ENCODE results near the gene ASIC4. TPM values are rescaled to one million over a fixed set of nuclear protein-coding genes. Genes with fewer than 3 reads are reported as not detected.

Gene ASIC4
- total RNA-seq, 5 donors from 2014 or later (not counting 1 experiment from before 2014, with no cell fraction given) = 0.09 to 0.35 (median 0.20) TPM; not detected in 2

DNA sequence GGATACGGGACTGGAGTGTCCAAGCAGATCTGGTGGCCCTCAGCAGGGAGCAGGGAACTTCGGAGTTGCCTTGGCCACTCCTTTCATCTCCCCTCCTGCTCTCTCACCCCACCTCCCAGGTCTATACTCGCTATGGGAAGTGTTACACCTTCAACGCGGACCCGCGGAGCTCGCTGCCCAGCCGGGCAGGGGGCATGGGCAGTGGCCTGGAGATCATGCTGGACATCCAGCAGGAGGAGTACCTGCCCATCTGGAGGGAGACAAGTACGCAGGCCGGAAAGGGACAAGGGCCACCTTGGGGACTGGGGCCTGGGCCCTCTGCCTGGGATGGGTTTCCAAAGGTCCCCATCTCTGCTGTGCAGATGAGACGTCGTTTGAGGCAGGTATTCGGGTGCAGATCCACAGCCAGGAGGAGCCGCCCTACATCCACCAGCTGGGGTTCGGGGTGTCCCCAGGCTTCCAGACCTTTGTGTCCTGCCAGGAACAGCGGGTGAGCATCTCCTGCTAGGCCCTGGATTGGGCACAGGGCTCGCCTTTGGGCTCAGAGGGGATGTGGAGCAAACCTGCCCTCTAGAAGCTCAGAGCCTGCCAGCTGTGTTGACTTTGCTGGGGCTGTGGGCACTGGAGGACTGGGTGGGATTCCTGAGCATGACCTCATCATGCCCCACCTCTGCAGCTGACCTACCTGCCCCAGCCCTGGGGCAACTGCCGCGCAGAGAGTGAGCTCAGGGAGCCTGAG lies 17.5 kb downstream of the ASIC4 start:
- ChIA-PET CTCF (interaction anchor here (0.9 to 6.7 kb wide), 6 partner anchors 10 to 130 kb away, joined by 3 to 57 read pairs (median 7); partner anchors contain the start of gene GMPPA (in 1 of the 2)), POLR2A (no interaction called here)
- Histone ChIP-seq H3K27ac (ENCODE audit: low read length) (no peak overlapping the region), H3K27me3 (replicated peaks in 1 of 2; ENCODE audit: control insufficient read depth in 2 of 2, extremely low read depth in 1 of 2, insufficient read depth in 2 of 2, low read length in 1 of 2) (peaks cover 0 to 80% of the 10 kb centered on the region in 2 experiments), H3K4me3 (ENCODE audit: control insufficient read depth in 1 of 2, extremely low read depth in 1 of 2, low read length in 1 of 2) (no peak overlapping the region), H3K9me3 (no peaks in the 10 kb centered on the region), H3K36me3 (ENCODE audit: control insufficient read depth in 2 of 2, extremely low read depth in 1 of 2, insufficient read depth in 1 of 2, low read length in 1 of 2) (no peaks in the 10 kb centered on the region), H3K4me1 (ENCODE audit: control insufficient read depth in 1 of 2, extremely low read depth in 1 of 2, insufficient read depth in 2 of 2, low read length in 2 of 2) (peaks cover 0 to 6% of the 10 kb centered on the region in 2 experiments)
- Mint-ChIP-seq H3K9me3 (no peaks in the 10 kb centered on the region), H3K27ac (no peak overlapping the region), H3K4me3 (no peak overlapping the region), H3K4me1 (no peaks in the 10 kb centered on the region), H3K36me3 (no peaks in the 10 kb centered on the region), H3K27me3 (peaks cover 50 to 59% of the 10 kb centered on the region in 2 donors)
- 77% methylated on average over 18 of the region's 20 CpGs for WGBS (ENCODE audit: insufficient coverage)
- no peak for DNase-seq
- no peak for ATAC-seq (replicated peaks in 1 of 4)

GRCh38 chr2:219532378-219532649 lies 18.0 kb downstream of the ASIC4 start:
- DNase-seq (no peak), ATAC-seq (replicated peaks in 1 of 4) (no peak)
- Histone ChIP-seq H3K27ac (ENCODE audit: low read length) (no peak overlapping the region), H3K27me3 (replicated peaks in 1 of 2; ENCODE audit: control insufficient read depth in 2 of 2, extremely low read depth in 1 of 2, insufficient read depth in 2 of 2, low read length in 1 of 2) (peaks cover 0 to 79% of the 10 kb centered on the region in 2 experiments), H3K9me3 (no peaks in the 10 kb centered on the region), H3K4me3 (ENCODE audit: control insufficient read depth in 1 of 2, extremely low read depth in 1 of 2, low read length in 1 of 2) (no peak overlapping the region), H3K36me3 (ENCODE audit: control insufficient read depth in 2 of 2, extremely low read depth in 1 of 2, insufficient read depth in 1 of 2, low read length in 1 of 2) (no peaks in the 10 kb centered on the region), H3K4me1 (ENCODE audit: control insufficient read depth in 1 of 2, extremely low read depth in 1 of 2, insufficient read depth in 2 of 2, low read length in 2 of 2) (peaks cover 0 to 6% of the 10 kb centered on the region in 2 experiments)
- Mint-ChIP-seq H3K27me3 (peaks cover 45 to 54% of the 10 kb centered on the region in 2 donors), H3K27ac (no peak overlapping the region), H3K36me3 (no peaks in the 10 kb centered on the region), H3K4me1 (no peaks in the 10 kb centered on the region), H3K4me3 (no peak overlapping the region), H3K9me3 (no peaks in the 10 kb centered on the region)
- WGBS (ENCODE audit: insufficient coverage) = 80% methylated on average over 6 of the region's 8 CpGs
- CTCF ChIA-PET = interaction anchor here (2.6 to 6.7 kb wide), 2 partner anchors 9 to 128 kb away, joined by 11 to 57 read pairs; no protein-coding TSS in a partner anchor
- POLR2A ChIA-PET = no interaction called here

DNA sequence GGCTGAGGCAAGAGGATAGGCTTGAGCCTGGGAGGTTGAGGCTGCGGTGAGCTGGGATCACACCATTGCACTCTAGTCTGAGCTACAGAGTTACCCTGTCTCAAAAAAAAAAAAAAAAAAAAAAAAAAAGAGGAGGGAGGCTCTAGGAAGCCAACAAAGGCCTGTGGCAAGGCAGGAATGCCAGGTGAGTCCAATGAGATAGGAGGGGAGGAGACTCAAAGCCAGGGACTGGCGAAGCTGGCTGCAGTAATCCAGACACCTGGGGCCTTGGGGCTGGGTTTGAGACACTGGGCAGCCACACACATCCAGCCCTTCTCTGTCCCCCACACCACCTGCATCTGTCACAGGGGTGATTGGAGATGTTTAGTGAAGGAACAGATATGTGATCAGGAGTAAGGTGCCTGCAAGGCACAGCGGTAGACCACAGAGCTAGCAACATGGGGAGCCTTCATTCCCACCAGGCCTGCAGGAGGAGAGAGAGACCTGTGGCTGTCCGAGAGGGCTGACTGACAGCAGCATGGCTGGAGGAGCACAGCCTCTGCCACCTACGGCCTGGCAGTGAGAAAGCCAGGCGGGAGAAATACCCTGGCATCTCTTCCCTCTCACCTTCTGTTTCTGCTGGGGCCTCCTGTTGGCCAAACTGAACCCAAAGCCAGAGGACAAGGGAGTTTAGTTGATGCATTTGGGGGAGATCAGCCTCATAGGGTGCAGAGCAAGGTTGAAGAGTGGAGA lies 19.8 kb downstream of the ASIC4 start:
- WGBS (ENCODE audit: insufficient coverage) = 100% methylated on average over 1 of the region's 6 CpGs
- ChIA-PET POLR2A (no interaction called here), CTCF (no interaction called here)
- Histone ChIP-seq H3K27me3 (replicated peaks in 1 of 2; ENCODE audit: control insufficient read depth in 2 of 2, extremely low read depth in 1 of 2, insufficient read depth in 2 of 2, low read length in 1 of 2) (peaks cover 0 to 67% of the 10 kb centered on the region in 2 experiments), H3K4me3 (ENCODE audit: control insufficient read depth in 1 of 2, extremely low read depth in 1 of 2, low read length in 1 of 2) (no peak overlapping the region), H3K9me3 (no peaks in the 10 kb centered on the region), H3K36me3 (ENCODE audit: control insufficient read depth in 2 of 2, extremely low read depth in 1 of 2, insufficient read depth in 1 of 2, low read length in 1 of 2) (peaks cover 0 to 5% of the 10 kb centered on the region in 2 donors), H3K4me1 (ENCODE audit: control insufficient read depth in 1 of 2, extremely low read depth in 1 of 2, insufficient read depth in 2 of 2, low read length in 2 of 2) (peaks cover 0 to 6% of the 10 kb centered on the region in 2 experiments), H3K27ac (ENCODE audit: low read length) (no peak overlapping the region)
- Mint-ChIP-seq H3K27ac (no peak overlapping the region), H3K9me3 (no peaks in the 10 kb centered on the region), H3K27me3 (peaks cover 29 to 36% of the 10 kb centered on the region in 2 donors), H3K4me3 (no peak overlapping the region), H3K4me1 (no peaks in the 10 kb centered on the region), H3K36me3 (no peaks in the 10 kb centered on the region)
- no peak for DNase-seq
- ATAC-seq (replicated peaks in 1 of 4) = no peak

DNA sequence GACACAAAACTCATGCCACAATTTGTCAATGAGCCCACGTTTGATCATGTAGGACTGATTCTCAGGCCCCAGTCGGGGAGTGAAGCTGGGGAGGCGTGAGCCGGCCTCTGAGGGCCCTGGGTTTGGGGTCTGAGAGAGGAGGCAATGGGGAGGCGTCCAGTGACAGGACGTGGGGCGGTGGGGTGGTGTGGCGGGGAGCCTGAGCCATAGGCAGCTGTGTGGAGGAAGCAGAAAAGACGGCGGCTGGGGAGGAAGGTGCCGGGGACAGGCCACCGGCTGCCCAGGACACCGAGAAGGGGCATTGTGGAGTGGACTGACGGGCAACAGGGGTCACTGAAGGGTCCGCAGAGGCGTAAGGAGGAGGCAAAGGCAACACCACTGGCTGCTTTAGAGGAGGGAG lies 22.1 kb downstream of the ASIC4 start:
- H3K9me3 ChIP-seq = no peaks in the 10 kb centered on the region
- H3K4me1 Mint-ChIP-seq = peaks cover 0 to 5% (median 4%) of the 10 kb centered on the region in 3 donors
- no peak for DNase-seq
- CTCF ChIA-PET = interaction anchor here in 1 of 2 donors (0.5 kb wide), 1 partner anchor 206 kb away, joined by 3 read pairs; no protein-coding TSS in a partner anchor
- H3K4me3 ChIP-seq (ENCODE audit: control insufficient read depth in 1 of 2, extremely low read depth in 1 of 2, low read length in 1 of 2) = no peak overlapping the region
- no peaks in the 10 kb centered on the region for H3K36me3 Mint-ChIP-seq
- ATAC-seq (replicated peaks in 1 of 4) = no peak
- 82% methylated on average over 13 of the region's 16 CpGs for WGBS (ENCODE audit: insufficient coverage)
- POLR2A ChIA-PET = no interaction called here
- H3K27me3 Mint-ChIP-seq = peaks cover 6 to 14% of the 10 kb centered on the region in 2 donors
- H3K36me3 ChIP-seq (ENCODE audit: control insufficient read depth in 2 of 2, extremely low read depth in 1 of 2, insufficient read depth in 1 of 2, low read length in 1 of 2) = peaks cover 0 to 12% of the 10 kb centered on the region in 2 donors
- peaks cover 0 to 6% of the 10 kb centered on the region in 2 experiments for H3K4me1 ChIP-seq (ENCODE audit: control insufficient read depth in 1 of 2, extremely low read depth in 1 of 2, insufficient read depth in 2 of 2, low read length in 2 of 2)
- peaks cover 0 to 50% of the 10 kb centered on the region in 2 experiments for H3K27me3 ChIP-seq (replicated peaks in 1 of 2; ENCODE audit: control insufficient read depth in 2 of 2, extremely low read depth in 1 of 2, insufficient read depth in 2 of 2, low read length in 1 of 2)
- no peak overlapping the region for H3K27ac Mint-ChIP-seq
- H3K27ac ChIP-seq (ENCODE audit: low read length) = no peak overlapping the region
- no peak overlapping the region for H3K4me3 Mint-ChIP-seq
- no peaks in the 10 kb centered on the region for H3K9me3 Mint-ChIP-seq

GRCh38 chr2:219536967-219537366 lies 22.7 kb downstream of the ASIC4 start:
- Histone ChIP-seq H3K9me3 (no peaks in the 10 kb centered on the region), H3K4me1 (ENCODE audit: control insufficient read depth in 1 of 2, extremely low read depth in 1 of 2, insufficient read depth in 2 of 2, low read length in 2 of 2) (peaks cover under 1 to 11% of the 10 kb centered on the region in 2 experiments), H3K36me3 (ENCODE audit: control insufficient read depth in 2 of 2, extremely low read depth in 1 of 2, insufficient read depth in 1 of 2, low read length in 1 of 2) (peaks cover 0 to 12% of the 10 kb centered on the region in 2 donors), H3K27me3 (replicated peaks in 1 of 2; ENCODE audit: control insufficient read depth in 2 of 2, extremely low read depth in 1 of 2, insufficient read depth in 2 of 2, low read length in 1 of 2) (peaks cover 0 to 45% of the 10 kb centered on the region in 2 experiments), H3K4me3 (ENCODE audit: control insufficient read depth in 1 of 2, extremely low read depth in 1 of 2, low read length in 1 of 2) (no peak overlapping the region), H3K27ac (ENCODE audit: low read length) (no peak overlapping the region)
- H3K4me3 Mint-ChIP-seq = no peak overlapping the region
- ChIA-PET CTCF (interaction anchor here (0.5 to 1.0 kb wide), 2 partner anchors 135 to 206 kb away, joined by 3 to 4 read pairs; no protein-coding TSS in a partner anchor), POLR2A (no interaction called here)
- WGBS (ENCODE audit: insufficient coverage) = 82% methylated on average over 8 of the region's 9 CpGs
- DNase-seq = no peak
- H3K36me3 Mint-ChIP-seq = no peaks in the 10 kb centered on the region
- no peaks in the 10 kb centered on the region for H3K9me3 Mint-ChIP-seq
- H3K27me3 Mint-ChIP-seq = peaks cover 5 to 11% of the 10 kb centered on the region in 2 donors
- H3K4me1 Mint-ChIP-seq = peaks cover 4 to 9% (median 9%) of the 10 kb centered on the region in 3 donors
- no peak for ATAC-seq (replicated peaks in 1 of 4)
- no peak overlapping the region for H3K27ac Mint-ChIP-seq

DNA sequence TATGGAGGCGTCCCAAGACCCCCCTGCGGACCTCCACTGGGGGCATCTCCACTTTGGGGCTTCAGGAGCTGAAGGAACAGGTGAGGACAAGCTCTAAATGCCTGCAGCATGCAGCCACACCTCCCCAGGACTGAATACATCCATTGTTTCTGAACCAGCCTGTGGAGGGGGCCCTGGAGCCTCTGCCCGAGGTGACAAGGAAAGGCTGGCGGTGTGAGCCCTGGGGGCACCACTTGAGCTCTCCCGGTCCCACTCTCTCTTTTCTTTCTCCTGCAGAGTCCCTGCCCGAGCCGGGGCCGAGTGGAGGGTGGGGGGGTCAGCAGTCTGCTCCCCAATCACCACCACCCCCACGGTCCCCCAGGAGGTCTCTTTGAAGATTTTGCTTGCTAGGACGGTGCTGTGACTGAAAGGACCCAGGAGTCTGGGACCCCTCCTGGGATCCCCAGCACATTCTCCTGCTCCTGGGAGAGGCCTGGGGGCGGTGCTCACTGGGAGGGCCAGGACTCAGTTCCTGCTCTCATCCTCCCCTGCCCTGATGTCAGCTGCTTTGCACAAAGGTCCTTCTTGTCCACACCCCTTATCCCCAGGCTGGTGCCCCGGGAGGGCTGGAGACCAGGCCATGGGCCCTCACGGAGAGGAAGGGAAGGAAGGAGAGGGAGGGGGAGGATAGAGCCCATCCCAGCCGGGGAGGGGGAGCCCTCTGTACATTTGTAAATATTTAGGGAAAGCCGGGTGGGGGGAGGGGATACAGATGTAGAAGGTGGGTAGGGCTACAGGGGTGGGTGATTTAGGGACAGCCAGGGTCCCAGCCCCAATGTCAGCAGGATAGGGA lies 23.6 kb downstream of the ASIC4 start:
- ChIA-PET CTCF (interaction anchor here (0.5 to 1.2 kb wide), 4 partner anchors 10 to 152 kb away, joined by 3 to 4 read pairs (median 4); no protein-coding TSS in a partner anchor), POLR2A (no interaction called here)
- Mint-ChIP-seq H3K4me3 (no peak overlapping the region), H3K27ac (no peak overlapping the region), H3K9me3 (no peaks in the 10 kb centered on the region), H3K36me3 (no peaks in the 10 kb centered on the region), H3K4me1 (peaks cover 13 to 18% (median 17%) of the 10 kb centered on the region in 3 donors), H3K27me3 (peaks cover 0 to 11% of the 10 kb centered on the region in 2 donors)
- Histone ChIP-seq H3K36me3 (ENCODE audit: control insufficient read depth in 2 of 2, extremely low read depth in 1 of 2, insufficient read depth in 1 of 2, low read length in 1 of 2) (peaks cover 0 to 12% of the 10 kb centered on the region in 2 donors), H3K4me1 (ENCODE audit: control insufficient read depth in 1 of 2, extremely low read depth in 1 of 2, insufficient read depth in 2 of 2, low read length in 2 of 2) (peaks cover 10 to 20% of the 10 kb centered on the region in 2 experiments), H3K27ac (ENCODE audit: low read length) (no peak overlapping the region), H3K4me3 (ENCODE audit: control insufficient read depth in 1 of 2, extremely low read depth in 1 of 2, low read length in 1 of 2) (no peak overlapping the region), H3K27me3 (replicated peaks in 1 of 2; ENCODE audit: control insufficient read depth in 2 of 2, extremely low read depth in 1 of 2, insufficient read depth in 2 of 2, low read length in 1 of 2) (peaks cover 0 to 39% of the 10 kb centered on the region in 2 experiments), H3K9me3 (no peaks in the 10 kb centered on the region)
- ATAC-seq (replicated peaks in 1 of 4) (no peak), DNase-seq (no peak)
- WGBS (ENCODE audit: insufficient coverage) = 79% methylated on average over 5 of the region's 15 CpGs
